Spinal cord (tissue), 10 donors: ENCODE data around the gene MYRIP. TPM values are rescaled to one million over a fixed set of nuclear protein-coding genes. Genes with fewer than 3 reads are reported as not detected.

Source experiments
- DNase-seq, 6 donors: peaks; one replicate each; pipeline versions ENCODE4 v3.0.0 to v3.0.0-alpha.2; 2013 to 2015; ENCODE audit warnings: low spot score in 6 of 6, low read depth in 4 of 6
- H3K27ac ChIP-seq: one replicate; pipeline ENCODE4 v1.5.1; 2013; ENCODE audit warnings: low read depth, low read length, control low read depth
- H3K27me3 ChIP-seq: one replicate; pipeline ENCODE4 v1.6.1; 2013; ENCODE audit warnings: low read length; ENCODE audit not compliant: control insufficient read depth, insufficient read depth
- H3K36me3 ChIP-seq: one replicate; pipeline ENCODE4 v1.6.1; 2013; ENCODE audit warnings: low read length; ENCODE audit not compliant: control insufficient read depth, insufficient read depth
- H3K4me1 ChIP-seq: one replicate; pipeline ENCODE4 v1.6.1; 2013; ENCODE audit warnings: low read length; ENCODE audit not compliant: control insufficient read depth, insufficient read depth
- H3K4me3 ChIP-seq: one replicate; pipeline ENCODE4 v1.5.1; 2013; ENCODE audit warnings: low read depth, low read length, control low read depth
- H3K9me3 ChIP-seq: one replicate; pipeline ENCODE4 v1.6.1; 2013; ENCODE audit warnings: low read length; ENCODE audit not compliant: control insufficient read depth, insufficient read depth
- WGBS: methylation state at CpG from one replicate; pipeline ENCODE4 v1.1.5; 2013; ENCODE audit warnings: missing lambda C conversion rate; ENCODE audit not compliant: insufficient coverage; 5-methylcytosine and 5-hydroxymethylcytosine counted together
- polyA plus RNA-seq, 2 donors: library from polyadenylated mRNA; unstranded; fragments of 120-200 nt; gene quantifications; one replicate each; pipeline ENCODE4 v1.2.1, GENCODE V29; 2013; ENCODE audit not compliant: insufficient read length in 2 of 2
- total RNA-seq, 2 donors: library from RNA; depleted of rRNA in 1 of 2; stranded (reverse); fragments of 120-200 nt in 1 of 2; fragments of >200 nt in 1 of 2; gene quantifications; one replicate each; pipeline versions ENCODE4 v1.2.3 to v1.2.4, GENCODE V29; 2013 to 2014
- donor health status: healthy.

MYRIP gene
- total and polyA plus RNA-seq, 4 donors, result 12.5 to 18.5 (median 15.0) TPM

DNA sequence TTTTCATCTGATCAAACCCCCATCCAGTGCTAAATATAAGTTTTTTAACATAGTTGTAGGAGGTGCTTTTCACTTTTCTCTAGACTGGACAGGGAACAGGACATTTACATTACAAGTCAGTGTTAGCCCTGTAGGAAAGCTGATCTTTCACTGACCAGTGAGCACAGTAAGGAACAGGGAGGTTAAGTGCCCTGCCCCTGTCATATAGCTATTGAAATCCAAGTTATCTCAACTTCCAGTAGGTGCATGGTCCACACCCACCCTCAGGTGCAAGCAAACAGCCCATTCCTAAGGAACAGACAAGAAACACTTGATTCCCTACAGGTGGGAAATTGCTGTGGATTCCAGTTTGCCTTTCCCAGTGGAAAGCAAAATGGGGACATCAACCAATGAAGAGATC, 421.0 kb downstream of the MYRIP start:
- H3K27ac ChIP-seq, result no peak overlapping the region
- no peak for DNase-seq
- H3K36me3 ChIP-seq, result no peaks in the 10 kb centered on the region
- H3K4me1 ChIP-seq, result peaks cover 3% of the 10 kb centered on the region
- H3K9me3 ChIP-seq, result no peaks in the 10 kb centered on the region
- H3K27me3 ChIP-seq, result no peaks in the 10 kb centered on the region
- no peak overlapping the region for H3K4me3 ChIP-seq

DNA sequence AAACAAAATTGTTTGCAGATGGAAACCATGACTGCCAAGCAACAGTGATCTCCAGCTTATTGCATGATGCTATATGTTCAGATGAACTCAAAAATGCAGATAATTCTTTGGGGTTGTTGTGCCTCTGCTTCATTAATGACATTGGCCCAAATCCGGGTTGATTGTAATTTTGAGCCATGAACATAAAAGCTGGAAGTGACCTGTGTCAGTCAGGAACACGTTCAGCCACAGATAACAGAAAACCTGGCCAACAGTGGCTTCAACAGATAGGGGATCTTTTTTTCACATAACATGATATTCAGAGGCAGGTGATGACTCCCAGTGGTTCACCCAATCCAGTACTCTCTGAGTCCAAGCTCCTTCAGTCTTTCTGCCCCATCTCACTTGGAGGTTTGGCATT, 423.2 kb downstream of the MYRIP start:
- H3K4me1 ChIP-seq, result peaks cover 3% of the 10 kb centered on the region
- no peaks in the 10 kb centered on the region for H3K27me3 ChIP-seq
- WGBS, result 86% methylated on average over 2 of the region's 2 CpGs
- H3K4me3 ChIP-seq, result no peak overlapping the region
- no peaks in the 10 kb centered on the region for H3K36me3 ChIP-seq
- H3K9me3 ChIP-seq, result no peaks in the 10 kb centered on the region
- no peak overlapping the region for H3K27ac ChIP-seq
- no peak for DNase-seq

DNA sequence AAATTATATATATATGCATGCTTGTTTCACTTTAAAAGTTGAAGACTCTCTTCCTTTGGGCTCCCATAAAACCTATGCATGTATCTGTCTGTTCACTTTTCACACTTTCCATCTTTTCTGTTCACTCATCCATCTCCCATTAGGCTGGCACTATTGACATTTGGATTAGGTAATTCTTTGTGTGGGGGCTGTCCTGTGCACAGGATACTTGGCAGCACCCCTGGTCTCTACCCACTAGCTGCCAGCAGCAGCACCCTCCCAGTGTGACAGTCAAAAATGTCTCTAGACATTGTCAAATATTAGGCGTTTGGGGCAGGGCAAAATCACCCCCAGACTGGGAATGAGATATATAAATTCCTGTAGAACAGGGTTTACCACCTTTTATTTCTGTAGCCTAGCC, 427.8 kb downstream of the MYRIP start:
- Histone ChIP-seq H3K27ac (no peak overlapping the region), H3K4me3 (no peak overlapping the region), H3K4me1 (no peaks in the 10 kb centered on the region), H3K36me3 (no peaks in the 10 kb centered on the region), H3K27me3 (no peaks in the 10 kb centered on the region), H3K9me3 (no peaks in the 10 kb centered on the region)
- WGBS, result no CpG with 5 or more reads among the region's 1 CpG
- DNase-seq, result no peak

DNA sequence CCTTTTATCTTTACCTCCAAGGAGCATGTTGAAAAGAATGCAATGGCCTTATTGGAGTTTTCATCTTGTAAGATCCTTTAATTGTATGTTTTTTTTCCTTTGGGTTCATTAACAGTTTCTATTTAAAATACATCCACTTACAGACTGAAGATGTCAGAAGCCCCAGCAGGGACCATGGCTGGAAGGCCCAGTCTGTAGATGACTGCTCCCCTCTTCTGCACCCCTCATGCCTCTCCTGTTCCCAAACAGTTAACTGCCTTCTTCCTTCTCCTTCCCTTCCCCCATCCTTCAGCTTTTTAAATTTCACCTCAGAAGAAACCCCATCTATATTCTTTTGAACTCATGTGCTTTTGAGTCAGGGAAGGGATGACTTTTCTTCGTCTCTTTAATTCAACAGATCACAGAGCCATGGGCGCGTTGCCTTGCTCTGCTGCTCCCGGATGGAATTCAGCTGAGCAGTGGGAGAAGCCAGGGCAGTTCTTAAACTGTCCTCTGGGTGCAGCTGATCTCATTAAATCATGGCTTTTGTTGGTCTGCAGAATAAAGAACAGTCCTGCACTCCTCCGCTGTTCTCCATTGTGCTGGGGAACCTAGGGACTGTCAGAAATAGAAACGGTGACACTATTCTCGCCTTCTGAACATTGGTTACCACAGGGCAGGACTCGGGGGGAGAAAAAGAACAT, 428.6 kb downstream of the MYRIP start:
- peak in 5 of 6 donors; percentile 4 to 76 (median 20) for DNase-seq
- Histone ChIP-seq H3K9me3 (no peaks in the 10 kb centered on the region), H3K4me1 (no peaks in the 10 kb centered on the region), H3K4me3 (no peak overlapping the region), H3K27ac (peak overlapping the region; percentile 33), H3K36me3 (no peaks in the 10 kb centered on the region), H3K27me3 (no peaks in the 10 kb centered on the region)
- 17% methylated on average over 7 of the region's 8 CpGs for WGBS

DNA sequence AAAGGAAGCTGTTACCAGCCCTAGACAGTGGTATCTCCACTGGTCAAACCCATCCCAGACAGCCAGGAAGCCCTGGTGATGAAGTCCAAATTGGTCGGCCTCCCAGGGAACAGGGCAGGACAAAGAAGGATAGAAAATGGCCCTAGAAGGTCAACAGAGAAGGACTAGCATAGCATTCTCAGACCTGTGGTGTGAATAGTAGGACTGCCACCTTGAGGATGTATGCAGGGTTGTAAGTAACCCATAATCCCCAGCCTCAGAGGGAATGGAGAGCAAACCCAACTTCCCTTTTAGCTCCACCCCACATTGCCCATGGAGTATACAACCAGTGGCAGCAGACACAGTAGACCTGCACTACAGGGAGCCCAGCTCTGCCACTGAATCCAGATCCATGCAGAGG, 431.5 kb downstream of the MYRIP start:
- Histone ChIP-seq H3K27ac (no peak overlapping the region), H3K4me3 (no peak overlapping the region), H3K9me3 (no peaks in the 10 kb centered on the region), H3K4me1 (no peaks in the 10 kb centered on the region), H3K27me3 (no peaks in the 10 kb centered on the region), H3K36me3 (peaks cover 2% of the 10 kb centered on the region)
- 100% methylated on average over 1 of the region's 1 CpG for WGBS
- no peak for DNase-seq

DNA sequence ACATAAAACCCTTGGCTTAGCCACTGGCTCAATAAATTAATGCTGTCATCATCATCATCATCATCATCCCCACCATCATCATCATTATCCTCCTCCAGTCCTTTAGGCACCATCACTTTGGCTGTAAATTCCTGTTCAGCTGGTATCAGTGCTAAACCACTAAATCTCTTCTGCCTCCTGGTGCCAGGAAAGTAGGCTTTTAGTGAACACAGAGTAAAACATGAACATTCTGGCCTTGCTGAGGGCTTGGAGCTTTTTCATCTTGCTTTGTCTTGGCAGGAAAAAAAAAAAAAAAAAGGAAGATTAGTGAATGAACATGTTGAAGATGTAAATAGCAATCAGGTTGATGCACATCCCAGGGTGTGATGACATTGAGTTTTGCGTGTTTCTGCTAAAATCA, 432.8 kb downstream of the MYRIP start:
- H3K9me3 ChIP-seq, result no peaks in the 10 kb centered on the region
- no peak overlapping the region for H3K4me3 ChIP-seq
- WGBS, result 100% methylated on average over 1 of the region's 1 CpG
- H3K27me3 ChIP-seq, result no peaks in the 10 kb centered on the region
- peak in 2 of 6 donors; percentile 21 to 64 for DNase-seq
- H3K4me1 ChIP-seq, result no peaks in the 10 kb centered on the region
- peaks cover 2% of the 10 kb centered on the region for H3K36me3 ChIP-seq
- no peak overlapping the region for H3K27ac ChIP-seq

DNA sequence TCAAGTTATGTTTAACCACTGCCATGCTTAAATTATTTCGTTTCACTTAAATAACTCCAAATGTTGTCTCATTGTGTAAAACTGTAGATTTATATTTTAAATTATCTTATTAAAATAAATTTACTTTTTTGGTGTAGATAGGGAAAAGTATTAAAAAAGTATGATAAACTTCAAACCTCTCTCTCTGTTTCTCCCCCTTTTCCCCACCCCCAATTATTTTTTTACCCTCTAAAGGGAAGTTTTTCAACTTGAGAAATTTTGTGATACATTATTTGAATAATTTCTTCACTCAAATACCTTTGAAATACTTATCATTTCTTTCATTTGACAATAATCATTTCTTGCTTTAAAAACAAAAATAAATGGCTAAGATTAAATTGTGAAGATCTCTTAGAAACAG, 433.2 kb downstream of the MYRIP start:
- no peak overlapping the region for H3K27ac ChIP-seq
- no CpG with 5 or more reads among the region's 1 CpG for WGBS
- DNase-seq, result no peak
- no peaks in the 10 kb centered on the region for H3K4me1 ChIP-seq
- H3K9me3 ChIP-seq, result no peaks in the 10 kb centered on the region
- no peak overlapping the region for H3K4me3 ChIP-seq
- H3K27me3 ChIP-seq, result no peaks in the 10 kb centered on the region
- peaks cover 2% of the 10 kb centered on the region for H3K36me3 ChIP-seq

DNA sequence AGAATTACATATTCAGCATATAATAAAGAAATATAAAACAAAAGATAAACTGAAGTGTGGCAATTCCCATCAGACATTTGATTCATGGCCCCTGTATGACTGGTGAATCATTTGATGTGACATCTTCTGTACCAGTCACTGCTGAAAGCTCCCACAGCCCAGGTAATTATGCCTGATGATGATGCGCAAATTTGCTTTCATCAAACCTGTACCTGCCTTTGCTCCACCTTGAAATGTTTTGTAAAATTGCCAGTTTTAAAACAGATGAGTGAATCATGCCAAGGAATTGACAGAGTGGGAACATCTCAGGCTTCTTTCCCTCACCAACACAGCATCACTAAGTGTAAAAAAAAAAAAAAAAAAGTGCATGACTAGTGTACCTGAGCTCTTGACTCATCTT, 433.6 kb downstream of the MYRIP start:
- no peaks in the 10 kb centered on the region for H3K4me1 ChIP-seq
- no peaks in the 10 kb centered on the region for H3K9me3 ChIP-seq
- WGBS, result no CpG with 5 or more reads among the region's 1 CpG
- no peak for DNase-seq
- no peak overlapping the region for H3K4me3 ChIP-seq
- H3K27me3 ChIP-seq, result no peaks in the 10 kb centered on the region
- H3K27ac ChIP-seq, result no peak overlapping the region
- peaks cover 2% of the 10 kb centered on the region for H3K36me3 ChIP-seq

DNA sequence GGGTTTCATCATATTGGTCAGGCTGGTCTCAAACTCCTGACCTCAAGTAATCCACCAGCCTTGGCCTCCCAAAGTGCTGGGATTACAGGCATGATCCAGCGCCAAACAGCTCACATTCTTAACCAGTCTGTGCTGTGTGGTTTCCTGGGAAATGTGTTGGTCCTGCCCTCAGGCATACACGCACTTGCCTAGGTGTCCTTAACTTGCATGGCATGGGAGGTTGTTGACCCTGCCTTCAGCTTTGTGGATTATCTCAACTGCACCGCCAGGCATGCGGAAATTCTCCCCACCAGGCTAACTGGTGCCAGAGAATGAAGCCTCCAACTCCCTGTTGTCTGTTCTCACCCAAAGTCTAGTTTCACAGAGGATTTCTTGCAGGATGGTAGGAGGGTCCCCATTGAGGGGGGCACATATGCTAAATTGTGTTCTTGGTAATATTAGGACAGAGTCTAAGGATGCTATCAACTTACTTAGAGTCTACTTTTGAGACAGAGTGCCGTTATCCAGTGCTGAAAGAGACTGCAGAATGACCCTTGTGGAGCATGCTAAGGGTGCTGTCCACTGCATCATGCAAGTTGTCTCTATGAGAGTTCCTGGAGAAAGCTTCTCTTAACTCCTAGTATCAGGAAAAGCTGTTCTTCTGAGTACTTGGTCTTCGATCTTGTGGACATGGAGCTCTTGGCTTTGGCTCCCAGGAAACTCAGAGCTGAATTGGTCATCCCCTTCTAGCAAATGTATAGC, 438.5 kb downstream of the MYRIP start:
- no peak overlapping the region for H3K4me3 ChIP-seq
- 93% methylated on average over 3 of the region's 6 CpGs for WGBS

DNA sequence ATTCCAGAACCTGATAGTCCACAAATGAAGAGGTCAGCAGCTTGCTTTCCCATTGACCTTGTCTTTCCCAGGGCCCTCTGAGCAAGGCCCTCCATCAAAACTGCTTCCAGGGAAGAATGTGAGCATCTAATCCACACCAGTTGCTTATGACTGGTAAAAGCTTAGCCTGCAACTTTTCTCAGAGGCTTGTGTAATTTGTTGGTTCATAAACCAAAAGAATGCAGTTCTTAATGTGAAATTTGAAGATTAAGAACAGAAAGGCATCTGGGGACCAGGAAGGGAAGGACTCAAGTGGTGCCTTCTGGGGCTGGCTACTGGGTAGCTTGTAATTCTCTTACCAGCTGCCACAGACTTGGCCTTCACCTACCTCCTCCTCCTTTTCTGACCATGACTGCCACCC, 439.2 kb downstream of the MYRIP start:
- no peaks in the 10 kb centered on the region for H3K9me3 ChIP-seq
- H3K27ac ChIP-seq, result no peak overlapping the region
- no peaks in the 10 kb centered on the region for H3K27me3 ChIP-seq
- H3K4me1 ChIP-seq, result no peaks in the 10 kb centered on the region
- peaks cover 5% of the 10 kb centered on the region for H3K36me3 ChIP-seq
- no peak for DNase-seq
- no peak overlapping the region for H3K4me3 ChIP-seq

More for the DNA sequence above, 438.5 kb downstream of the MYRIP start:
- Histone ChIP-seq H3K9me3 (no peaks in the 10 kb centered on the region), H3K27ac (no peak overlapping the region), H3K36me3 (peaks cover 5% of the 10 kb centered on the region), H3K4me1 (no peaks in the 10 kb centered on the region), H3K27me3 (no peaks in the 10 kb centered on the region)
- no peak for DNase-seq
